HG03159 (cell line): ENCODE measurements around the gene STK10.
A peak's percentile ranks its signal among the peaks of the same experiment; 100 is the strongest.

Source experiments
- ATAC-seq: cut with Tn5 transposase; IDR thresholded peaks from one replicate; pipeline ENCODE4 v1.9.1; 2021; ENCODE audit warnings: mild to moderate bottlenecking, moderate library complexity; ENCODE audit not compliant: unreplicated experiment

STK10 gene

DNA sequence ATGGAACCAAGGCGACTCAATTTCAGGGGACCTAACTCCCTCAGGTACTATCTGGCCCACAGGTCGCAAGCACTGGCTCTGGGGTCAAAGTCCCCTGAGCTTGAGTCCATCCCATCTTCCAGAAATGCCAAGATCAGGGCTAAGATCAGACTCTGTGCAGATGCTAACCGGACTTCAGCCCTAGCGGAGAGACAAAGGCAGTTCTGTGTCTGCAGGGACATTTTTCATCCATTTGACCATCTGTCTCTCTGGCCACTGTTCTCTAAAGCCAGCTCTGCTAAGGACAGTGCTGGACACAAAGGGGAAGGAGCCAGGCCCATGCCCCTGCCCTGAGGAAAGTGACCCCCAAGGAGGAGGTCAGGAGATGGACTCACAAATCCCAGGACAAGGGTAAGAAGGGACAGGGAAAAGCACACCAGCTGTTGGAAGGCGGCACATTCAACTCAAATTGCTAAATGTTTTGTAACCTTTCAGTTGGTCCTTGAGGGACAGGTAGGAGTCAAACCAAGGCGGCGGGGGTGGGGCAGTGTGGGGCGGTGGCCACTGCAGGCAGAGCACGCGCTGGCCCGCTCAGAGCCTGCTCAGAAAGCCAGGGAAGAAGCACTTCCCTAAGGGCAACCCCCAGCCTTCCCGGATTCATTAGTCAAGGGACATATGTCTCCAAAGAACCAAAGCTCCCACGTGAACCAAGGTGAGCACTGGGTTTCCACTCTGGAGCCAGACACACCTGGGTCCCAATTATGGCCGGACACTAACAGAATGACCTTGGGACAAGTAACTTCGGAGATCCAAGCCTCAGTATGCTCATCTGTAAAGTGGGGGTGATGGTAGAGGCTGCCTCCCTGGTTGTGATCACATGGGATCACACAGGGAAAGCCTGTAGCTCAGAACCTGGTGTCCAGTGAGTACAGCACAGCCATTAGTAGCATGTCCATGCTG lies 42.8 kb downstream of the STK10 start:
- no peak for ATAC-seq

DNA sequence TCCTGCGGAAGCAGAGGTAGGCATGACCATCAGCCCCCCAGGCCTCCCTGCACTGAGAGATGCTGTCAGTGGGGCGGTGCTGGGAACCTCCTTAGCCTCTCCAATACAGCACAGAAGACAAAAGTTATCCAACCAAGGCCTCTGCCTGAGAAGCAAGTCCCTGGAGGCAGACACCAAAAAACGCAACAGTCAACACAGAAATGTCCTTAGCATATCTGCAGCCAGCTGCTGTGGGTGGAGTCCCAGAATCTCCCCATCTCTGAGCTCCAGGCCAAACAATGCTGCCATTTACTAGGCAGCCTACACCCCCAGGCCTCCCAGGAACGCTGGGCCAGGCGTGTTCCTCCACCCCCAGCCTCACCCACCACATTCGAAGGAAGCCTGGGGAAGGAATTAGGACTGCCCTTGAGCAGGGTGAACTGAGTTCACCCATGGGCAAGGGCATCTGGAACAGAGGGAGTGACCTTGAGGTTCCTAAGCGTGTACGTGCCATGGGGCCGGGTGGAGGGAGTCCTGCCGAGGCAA lies 43.7 kb downstream of the STK10 start:
- ATAC-seq, result no peak

DNA sequence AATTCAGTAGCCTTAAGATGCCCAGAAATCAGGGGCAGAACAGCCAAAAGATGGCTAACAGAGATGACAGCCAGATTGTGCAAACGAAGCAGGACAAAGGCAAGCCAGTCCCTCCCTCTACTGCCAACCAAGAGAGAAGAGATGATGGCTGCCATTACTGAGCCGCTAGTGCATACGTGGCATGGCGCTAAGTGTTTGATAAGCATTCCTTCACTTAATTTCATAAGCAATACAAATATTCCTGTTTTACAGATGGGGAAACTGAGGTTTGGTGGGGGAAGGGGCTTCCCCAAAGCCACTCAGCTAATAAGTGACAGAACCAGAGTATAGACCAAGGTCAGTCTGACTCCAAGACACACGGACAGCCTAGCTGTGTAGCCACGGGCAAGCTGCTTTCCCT lies 44.1 kb downstream of the STK10 start:
- no peak for ATAC-seq

DNA sequence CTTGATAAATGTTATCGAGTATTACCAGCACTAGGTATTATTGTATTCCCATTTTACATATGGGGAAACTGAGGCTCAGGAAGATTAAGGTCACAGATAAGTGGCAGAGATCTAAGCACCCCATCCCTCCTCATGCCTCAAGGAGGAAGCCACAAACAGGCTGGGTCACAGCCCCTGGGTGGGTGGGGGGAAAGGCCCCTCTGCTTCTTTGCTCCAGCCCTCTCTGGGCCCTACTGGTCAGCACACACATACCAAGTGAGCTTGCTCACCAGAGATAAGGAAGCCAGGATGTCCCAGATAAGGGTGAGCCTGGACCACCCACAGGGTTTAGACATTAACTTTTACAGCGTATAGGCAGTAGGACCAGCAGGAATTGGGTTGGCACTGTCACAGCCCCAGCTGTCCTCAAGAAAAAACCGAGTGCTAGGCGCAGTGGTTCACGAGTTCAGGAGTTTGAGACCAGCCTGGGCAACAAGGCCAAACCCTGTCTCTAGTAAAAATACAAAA lies 45.3 kb downstream of the STK10 start:
- ATAC-seq, result no peak

- ATAC-seq, result no peak
Measured at GRCh38 chr5:172141949-172142319, 46.1 kb downstream of the STK10 start.

DNA sequence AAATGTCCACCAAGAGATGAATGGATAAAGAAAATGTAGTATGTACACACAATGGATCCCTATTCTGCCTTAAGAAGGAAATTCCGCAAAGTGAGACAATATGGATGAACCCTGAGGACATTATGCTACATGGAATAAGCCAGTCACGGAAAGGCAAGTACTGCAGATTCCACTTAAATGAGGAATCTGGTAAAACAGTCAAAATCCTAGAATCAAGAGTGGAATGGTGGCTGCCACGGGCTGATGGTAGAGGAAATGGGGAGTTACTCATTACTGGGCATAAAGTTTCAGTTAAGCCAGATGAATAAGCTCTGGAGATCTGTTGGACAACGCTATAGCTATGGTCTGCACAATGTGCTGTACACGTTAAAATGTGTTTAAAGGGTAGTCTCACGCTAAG lies 47.2 kb downstream of the STK10 start:
- no peak for ATAC-seq

GRCh38 chr5:172140120-172140519 lies 47.9 kb downstream of the STK10 start:
- ATAC-seq, result no peak

DNA sequence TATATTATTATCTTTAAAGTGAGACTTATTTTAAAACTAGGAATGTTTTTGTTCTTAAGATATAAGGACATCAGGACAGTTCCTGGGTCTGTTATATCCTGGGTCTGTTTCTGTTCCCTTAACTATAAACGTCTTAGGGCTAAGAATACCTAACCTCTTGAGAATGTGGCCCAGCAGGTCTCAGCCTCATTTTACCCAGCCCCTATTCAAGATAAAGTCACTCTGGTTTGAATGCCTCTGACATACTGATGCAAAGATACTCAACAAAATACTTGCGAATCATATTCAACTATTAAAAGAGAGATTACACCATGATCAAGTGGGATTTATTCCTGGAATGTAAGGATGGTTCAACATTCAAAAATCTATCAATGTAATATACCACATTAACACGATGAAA lies 51.0 kb downstream of the STK10 start:
- no peak for ATAC-seq

GRCh38 chr5:172133359-172134029 lies 54.5 kb downstream of the STK10 start:
- ATAC-seq, result no peak

DNA sequence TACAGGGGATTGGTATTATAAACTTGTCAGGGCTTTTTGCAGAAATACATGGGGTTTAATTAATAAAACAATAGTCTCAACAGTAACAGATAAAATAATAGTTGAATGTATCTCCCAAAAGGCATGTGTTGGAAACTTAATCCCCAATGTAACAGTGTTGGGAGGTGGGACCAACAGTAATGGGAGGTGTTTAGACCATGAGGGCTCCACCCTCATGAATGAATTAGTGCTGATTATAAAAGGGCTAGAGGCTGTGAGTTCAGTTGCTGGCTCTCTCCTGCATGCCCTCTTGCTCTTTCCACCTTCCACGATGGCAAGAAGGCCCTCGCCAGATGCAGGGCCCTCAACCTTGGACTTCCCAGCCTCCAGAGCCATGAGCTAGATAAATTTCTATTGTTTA lies 56.3 kb downstream of the STK10 start:
- ATAC-seq, result no peak

DNA sequence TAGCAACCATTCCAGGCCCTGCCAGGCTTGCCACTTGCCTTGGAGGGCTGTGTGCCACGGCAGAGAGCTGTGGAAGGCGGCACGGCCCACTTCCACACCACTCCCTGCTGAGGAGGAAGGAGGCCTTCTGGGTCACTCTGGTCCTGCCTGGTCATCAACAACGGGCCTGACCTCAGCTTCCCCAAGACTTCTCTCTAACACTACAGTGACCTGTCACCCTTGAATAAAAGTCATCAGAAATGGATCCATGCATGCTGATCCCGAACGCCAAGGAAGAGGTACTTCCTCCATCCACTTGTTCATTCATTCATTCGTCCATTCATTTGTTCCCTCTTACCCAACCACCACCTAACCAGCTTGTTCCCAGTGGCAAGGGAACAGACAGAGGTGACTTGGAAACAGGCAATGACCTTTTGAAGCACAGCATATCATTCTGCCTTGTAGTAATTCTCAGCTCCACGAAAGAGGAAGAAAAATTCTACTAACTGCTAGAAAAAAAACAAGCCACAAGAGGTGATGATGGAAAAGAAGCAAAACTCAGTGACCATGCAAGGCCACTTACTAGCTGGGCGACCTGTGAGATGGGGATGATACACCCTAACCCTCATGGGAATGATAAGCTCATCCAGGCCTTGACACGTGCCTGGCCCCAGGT lies 58.6 kb downstream of the STK10 start:
- no peak for ATAC-seq

- no peak for ATAC-seq
Measured at GRCh38 chr5:172127581-172127980, 60.4 kb downstream of the STK10 start.

- no peak for ATAC-seq
Measured at GRCh38 chr5:172123269-172123692, 64.7 kb downstream of the STK10 start.

DNA sequence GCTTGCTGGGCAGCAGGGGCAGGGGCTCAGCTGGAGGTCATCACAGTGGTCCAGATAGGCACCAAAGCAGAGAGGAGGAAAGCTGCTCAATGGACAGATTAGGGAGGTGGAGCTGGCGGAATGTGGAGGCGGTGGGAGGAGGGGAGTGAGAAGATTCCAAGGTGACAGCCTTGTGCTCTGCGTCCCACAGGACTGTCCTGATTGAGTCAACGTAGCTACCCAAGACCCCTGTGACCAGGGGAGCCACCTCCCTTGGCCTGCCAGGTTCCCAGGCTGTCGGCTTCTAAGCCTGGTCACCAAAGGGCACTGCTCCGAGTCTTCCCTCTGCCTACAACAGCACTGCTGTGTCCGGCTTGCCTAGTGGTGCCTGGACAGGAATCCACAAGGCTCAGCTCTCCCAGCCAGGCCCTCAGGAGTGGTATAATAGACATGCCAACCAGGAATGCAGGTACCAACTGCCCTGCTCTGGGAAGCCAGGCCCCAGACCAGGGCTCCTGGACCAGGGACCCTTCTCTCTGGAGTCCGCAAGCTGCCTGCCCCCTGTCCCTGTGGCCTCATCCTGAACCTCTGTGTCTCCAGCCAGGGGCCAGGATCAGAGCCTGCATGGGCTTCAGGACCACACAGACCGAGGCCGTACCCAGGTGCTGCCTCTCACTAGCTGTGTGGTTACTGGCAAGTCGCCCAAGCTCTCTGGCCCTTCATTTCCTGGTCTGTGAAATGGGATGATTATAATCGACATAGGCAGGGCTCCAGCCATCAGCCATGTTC lies 67.9 kb downstream of the STK10 start:
- ATAC-seq, result no peak

DNA sequence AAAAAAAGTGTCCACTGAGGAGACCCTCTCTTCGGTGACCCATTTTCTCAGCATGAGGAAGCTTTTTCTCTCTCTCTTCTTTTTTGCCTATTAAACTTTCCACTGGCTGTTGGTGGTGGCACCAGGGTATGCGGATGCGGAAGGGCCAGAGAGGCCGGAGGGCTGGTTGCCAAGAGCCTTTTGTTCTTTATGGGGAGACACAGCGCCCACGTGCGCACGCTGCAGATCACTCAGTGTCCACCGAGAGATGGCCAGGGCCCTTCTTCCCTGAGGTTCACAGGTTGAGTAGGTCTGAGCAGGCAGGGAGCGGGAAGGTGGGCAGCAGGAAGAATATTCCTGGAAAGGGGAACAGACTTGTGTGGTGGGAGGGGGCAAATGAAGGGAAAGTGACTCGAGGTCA lies 69.1 kb downstream of the STK10 start:
- ATAC-seq, result no peak

DNA sequence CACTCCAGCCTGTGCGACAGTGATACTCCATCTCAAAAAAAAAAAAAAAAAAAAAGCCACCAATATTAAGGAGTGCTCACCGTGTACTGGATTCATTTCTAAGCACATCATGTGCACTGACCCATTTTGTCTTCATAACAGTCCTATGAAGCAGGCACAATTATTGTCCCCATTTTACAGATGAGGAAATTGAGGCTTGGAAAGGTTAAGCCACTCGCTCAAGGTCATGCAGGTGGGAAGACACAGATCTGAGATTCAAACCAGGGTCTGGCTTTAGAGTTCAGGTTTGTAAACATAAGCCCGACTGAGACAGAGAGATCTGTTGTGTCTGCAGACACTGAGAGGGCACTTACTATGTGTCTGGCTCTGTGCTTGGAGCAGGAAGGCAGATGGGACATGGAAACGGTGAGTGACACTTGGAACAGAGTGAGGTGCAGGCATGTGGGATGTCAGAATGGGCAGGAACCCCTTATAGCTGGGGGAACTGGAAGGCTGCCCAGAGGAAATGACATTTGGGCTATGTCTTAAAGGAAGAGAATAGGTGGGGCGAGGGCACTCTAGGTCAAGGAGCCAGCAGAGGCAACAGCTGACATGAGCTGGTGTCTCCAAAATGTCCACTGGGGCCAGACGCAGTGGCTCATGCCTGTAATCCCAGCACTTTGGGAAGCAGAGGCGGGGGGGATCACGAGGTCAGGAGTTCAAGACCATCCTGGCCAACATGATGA lies 69.9 kb downstream of the STK10 start:
- no peak for ATAC-seq

- no peak for ATAC-seq
Measured at GRCh38 chr5:172115541-172115982, 72.5 kb downstream of the STK10 start.

- peak; percentile 70 for ATAC-seq
Measured at GRCh38 chr5:172114875-172115422, 73.1 kb downstream of the STK10 start.

DNA sequence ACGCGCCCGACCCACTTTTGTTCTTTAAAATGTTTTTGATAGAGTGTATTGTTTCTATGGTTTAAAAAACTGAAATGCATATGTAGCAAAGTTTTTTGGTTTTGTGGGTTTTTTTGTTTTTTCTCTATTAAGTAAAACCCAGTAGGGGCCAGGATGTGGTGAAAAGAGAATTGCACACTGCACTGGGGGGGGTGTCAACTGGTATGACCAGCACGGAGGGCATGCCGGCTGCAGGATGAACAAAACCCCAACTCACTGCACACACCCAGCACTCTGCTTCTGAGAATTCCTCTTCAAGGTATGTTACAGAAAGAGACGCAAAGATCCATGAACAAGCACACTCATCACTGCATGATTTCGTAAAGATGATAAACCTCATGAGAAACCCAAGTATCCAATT lies 75.0 kb downstream of the STK10 start:
- no peak for ATAC-seq

DNA sequence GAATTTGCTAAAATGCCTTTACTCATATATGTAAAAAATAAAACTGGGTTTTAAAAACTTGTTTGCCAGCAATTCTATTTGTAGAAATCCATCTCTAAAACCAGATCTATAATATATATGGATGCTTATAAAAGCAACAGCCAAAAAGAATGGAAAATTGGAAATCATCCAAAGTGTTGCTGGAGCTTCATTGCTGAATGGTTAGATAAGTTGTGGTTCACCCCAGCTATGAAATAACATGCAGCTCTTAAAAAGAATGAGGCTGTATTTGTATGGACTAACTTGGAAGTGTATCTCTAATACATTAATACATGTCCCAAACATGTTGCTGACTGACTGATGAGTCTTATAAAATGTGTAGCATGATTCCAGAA lies 76.2 kb downstream of the STK10 start:
- ATAC-seq, result no peak
